ENCODE results near the gene WFDC2.

The WFDC2 gene, protein sequence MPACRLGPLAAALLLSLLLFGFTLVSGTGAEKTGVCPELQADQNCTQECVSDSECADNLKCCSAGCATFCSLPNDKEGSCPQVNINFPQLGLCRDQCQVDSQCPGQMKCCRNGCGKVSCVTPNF

DNA sequence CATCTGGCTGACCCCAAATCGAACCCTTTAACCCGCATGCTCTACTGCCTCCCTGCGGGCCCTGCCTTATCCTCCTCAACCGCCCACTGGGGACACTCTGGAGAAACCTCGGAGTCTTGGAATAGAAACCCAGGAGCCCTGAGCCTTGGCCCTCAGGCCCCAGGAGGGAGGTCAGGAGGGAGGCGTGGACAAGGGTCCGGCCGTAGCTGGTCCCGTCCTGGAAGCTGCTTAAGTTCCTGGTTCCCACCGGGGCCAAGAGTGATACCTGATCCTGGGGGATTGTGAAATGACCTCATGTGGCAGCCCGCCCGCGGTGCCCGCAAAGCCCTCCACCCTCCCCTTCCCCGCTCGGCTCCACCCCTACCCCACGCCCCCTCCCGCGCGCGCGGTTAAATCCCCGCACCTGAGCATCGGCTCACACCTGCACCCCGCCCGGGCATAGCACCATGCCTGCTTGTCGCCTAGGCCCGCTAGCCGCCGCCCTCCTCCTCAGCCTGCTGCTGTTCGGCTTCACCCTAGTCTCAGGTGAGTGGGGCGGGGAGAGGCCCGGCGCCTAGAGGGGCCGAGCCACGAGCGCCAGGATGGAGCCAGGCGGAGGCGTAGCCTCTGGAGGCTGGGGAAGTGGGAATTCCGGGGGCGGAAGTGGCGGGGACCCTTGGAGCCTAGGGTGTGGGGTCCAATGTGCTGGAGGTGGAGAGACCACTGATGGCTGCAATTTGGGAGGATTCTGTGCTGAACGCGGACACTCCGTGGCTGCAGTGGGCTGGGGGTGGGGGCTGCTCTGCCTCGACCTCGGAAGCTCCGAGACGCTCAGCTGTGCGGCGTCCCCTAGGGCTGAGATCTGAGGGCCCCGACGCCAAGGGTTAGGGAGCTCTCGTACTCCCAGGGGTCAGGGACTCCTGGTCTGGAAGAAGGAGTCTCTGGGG lies at the start of gene WFDC2:
WFDC2 (plus strand) TSS at position 418 of the 926 bp plus-strand sequence; CDS start at position 447, 29 bp downstream.
- DNase-seq (ENCODE audit: low read depth in 2 of 2) = no peak

DNA sequence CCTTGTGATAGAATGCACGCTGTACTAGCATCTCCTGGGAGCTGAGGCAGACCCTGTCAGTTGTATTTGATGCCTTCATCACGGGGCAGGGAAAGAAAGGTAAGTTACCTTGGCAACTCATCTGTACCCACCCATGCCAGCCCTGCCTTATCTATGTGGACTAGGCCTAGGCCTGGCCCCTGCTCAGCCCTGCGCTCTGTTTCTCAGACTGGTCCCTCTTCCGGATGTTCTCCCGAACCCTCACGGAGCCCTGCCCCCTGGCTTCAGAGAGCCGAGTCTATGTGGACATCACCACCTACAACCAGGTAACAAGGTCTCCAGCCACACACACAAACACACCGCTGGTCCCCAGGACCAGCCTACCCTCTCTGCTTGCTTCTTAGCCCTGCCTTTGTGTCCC lies 49.4 kb upstream of the WFDC2 start:
- no peak for DNase-seq (ENCODE audit: low read depth in 2 of 2)

DNA sequence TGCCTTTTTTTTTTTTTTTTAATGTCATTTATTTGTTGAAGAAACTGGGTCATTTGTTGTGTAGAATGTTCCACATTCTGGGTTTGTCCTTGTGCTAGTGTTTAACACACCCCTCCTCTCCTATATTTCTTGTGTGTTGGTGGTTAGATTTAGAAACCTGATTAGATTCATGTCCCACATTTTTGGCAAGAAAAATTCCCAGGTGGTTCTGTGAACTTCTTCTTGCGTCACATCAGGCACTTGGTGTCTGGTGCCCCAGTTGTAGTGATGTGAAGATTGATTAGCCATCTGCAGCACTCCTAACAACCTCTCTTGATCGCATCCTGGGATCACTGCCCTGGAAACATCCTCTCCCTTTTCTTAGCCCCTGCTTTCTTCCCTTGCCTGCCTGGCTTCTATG lies 45.9 kb upstream of the WFDC2 start:
- no peak for DNase-seq (ENCODE audit: low read depth in 2 of 2)

DNA sequence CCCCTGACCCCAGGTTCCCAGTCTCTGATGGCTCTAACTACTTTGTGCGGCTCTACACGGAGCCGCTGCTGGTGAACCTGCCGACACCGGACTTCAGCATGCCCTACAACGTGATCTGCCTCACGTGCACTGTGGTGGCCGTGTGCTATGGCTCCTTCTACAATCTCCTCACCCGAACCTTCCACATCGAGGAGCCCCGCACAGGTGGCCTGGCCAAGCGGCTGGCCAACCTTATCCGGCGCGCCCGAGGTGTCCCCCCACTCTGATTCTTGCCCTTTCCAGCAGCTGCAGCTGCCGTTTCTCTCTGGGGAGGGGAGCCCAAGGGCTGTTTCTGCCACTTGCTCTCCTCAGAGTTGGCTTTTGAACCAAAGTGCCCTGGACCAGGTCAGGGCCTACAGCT lies 44.0 kb upstream of the WFDC2 start:
- no peak for DNase-seq (ENCODE audit: low read depth in 2 of 2)

DNA sequence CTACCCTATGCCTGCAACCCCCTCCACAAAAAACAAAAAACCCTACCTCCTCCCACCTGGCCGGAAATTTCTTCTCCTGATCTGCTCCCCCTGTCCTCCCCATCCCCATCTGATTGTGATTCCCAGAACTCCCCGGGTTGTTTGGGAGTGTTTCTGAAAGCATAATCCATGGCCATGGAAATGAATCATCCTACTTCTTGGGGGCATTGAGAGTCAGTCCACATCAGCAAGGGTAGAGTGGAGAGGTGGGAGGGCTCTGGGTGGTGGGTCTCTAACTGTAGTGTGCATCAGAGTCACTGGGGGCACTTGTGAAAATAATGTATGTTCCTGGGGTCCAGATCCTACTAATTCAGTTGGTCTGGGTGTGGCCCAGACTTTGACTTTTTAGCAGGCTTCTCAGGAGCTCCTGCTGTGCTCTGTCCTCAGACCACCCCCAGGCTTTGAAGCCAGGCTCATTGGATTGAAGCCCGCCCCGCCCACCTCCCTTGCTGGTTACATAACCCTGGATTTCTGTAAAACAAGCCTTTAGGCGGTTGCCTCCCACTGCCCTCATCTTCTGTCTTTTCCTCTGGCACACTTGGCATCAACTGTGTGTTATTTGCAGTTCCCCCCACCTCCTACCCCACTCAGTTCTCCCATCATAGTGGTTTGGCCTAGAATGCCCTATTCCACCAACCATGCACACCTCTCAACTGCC lies 43.1 kb upstream of the WFDC2 start:
- no peak for DNase-seq (ENCODE audit: low read depth in 2 of 2)

DNA sequence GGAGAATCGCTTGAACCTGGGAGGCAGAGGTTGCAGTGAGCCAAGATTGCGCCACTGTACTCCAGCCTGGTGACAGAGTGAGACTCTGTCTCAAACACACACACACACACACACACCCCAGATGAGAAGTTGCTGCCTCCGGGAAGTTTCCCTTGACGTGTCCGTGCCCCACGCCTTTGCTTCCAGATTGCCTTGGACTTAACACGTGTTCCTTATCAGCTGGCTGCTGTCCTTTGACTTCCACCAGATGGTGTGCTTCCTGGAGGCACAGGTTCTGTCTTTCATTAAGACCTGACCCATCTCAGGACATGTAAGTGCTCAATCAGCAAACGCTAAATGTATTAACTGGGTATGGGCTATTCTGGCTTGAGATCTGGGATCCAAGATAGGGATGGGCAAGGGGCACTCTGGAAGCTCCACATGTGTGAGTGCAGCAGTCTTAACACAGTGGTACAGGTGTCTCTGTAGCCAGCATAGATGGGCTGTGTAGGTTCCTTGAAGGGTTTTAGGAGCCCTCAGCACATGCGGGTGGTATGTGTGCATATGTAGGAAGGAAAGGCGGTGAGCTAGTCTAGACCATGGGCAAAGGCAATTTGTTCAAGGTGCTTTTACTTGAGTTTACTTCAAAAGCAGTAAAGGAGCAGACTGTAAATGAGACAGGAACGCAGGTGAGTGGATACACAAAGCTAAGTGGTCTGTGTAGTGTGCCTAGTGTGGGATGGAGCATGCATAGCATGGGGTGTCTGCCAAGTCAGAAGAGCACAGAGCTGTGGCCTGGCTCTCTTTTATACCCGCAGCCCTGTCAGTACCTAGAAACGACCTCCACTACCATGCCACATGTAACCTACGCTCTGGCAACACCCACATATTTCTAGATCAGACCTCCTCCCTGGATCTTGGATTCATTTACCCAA lies 42.1 kb upstream of the WFDC2 start:
- no peak for DNase-seq (ENCODE audit: low read depth in 2 of 2)

DNA sequence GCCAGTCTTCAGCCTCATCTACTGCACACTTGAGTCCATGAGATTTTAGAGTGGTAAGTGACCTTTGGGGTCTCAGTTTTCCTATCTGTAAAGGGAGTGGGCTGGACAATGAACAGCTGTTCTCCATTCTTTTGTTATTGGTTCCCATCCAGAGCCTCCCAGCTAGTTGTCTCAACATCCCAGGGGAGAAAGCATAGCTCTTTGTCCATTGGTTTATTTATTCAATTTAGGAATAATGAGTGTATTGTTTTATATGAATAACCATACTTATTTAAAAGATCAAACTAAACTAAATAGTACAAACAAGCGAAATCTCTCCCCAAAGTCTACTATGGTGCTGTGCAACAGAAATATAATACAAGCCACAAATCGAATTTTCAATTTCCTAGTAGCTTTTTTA lies 39.9 kb upstream of the WFDC2 start:
- DNase-seq (ENCODE audit: low read depth in 2 of 2) = no peak

DNA sequence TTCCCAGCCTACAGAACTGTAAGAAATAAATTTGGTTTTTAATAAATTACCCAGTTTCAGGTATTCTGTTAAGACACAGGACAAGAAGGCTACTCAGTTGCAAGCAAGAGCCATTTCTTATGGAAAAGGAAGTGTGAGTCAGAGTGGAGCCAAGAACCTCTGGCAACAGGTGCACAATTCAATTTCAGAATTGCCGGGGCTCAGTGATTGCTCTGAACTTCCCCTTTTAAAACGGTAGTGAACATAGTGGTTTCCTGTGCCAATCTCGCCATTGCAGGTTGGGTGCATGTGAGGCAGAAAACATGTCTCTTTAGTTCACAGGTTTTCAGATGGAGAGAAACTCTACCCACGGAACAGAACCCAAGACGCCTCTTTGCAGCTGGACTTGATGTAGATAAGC lies 37.3 kb upstream of the WFDC2 start:
- DNase-seq (ENCODE audit: low read depth in 2 of 2) = no peak

DNA sequence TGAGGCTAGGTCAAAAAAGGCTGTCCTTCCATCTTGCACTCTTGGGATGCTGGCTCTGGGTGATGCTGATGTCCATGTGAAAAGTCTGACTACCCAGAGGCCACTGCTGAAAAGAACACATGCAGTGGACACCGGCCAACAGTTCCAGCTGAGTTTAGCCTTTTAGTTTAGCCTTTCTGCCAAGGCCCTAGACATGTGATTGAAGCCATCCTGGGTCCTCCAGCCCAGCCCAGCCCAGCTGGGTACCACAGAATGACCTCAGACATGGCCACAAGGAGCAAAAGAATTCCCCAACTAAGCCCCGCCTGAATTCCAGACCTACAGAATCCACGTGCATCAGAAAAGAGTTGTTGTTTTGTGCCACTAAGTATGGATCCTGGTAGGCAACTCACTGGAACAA lies 36.2 kb upstream of the WFDC2 start:
- no peak for DNase-seq (ENCODE audit: low read depth in 2 of 2)

DNA sequence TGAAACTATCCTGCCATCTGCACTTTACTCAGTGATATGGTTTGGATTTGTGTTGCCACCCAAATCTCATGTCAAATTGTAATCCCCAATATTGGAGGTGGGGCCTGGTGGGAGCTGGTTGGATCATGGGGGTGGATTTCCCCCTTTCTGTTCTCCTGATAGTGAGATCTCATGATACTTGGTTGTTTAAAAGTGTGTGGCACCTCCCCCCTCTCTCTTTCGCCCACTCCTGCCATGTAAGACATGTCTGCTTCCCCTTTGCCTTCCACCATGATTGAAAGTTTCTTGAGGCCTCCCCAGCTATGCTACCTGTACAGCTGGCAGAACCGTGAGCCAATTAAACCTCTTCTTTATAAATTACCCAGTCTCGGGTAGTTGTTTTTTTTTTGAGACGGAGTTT lies 35.6 kb upstream of the WFDC2 start:
- DNase-seq (ENCODE audit: low read depth in 2 of 2) = no peak

DNA sequence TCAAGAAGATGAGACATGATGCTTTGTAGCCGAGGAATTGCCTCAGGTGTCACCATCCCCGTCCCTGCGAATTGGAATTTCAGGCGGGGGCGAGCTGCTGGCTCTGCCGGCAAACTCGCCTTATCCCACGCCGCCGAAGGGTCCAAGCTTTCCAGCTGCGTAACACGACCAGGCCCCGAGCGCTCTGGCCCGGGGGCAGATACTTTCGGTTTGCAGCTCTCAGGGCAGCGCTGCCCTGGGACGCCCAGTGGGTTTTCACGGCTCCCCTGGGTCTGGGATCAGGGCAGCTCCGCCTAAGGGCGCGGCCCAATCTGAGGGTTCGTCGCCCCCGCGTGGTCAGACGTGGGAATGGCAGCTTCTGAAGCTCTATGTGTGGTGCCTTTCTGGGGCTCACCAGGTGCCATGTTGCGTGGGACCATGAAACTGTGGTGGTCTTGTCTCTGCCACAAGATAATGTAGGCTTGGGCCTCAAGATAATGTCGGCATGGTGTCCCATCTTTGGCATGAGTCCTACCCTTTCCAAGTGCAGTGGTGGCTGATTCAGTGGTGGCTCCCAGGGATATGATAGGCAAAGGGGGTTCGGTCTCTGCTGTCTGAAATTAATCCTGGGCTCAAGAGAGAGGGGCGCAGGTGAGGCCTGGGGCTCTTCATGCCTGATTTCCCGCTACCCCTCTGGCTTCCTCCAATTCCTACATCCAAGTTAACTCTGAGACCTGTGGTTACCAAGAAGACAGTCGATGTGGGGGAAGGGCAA lies 32.6 kb upstream of the WFDC2 start:
- peak; percentile 79 to 84 for DNase-seq (ENCODE audit: low read depth in 2 of 2)

DNA sequence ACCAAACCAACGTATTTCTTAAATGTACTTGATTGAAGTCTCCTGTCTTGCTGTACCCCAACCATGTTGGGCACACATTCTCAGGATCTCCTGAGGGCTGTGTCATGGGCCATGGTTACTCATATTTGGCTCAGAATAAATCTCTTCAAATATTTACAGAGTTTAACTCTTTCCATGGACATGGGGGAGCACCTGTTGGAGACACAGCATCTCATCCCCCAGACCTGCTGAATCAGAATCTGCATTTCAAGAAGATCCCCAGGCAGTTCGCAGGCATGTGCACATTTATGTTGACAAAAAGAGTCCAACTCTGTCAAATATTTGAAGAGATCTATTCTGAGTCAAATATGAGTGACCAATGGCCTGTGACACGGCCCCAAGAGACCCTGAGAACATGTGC lies 29.1 kb upstream of the WFDC2 start:
- DNase-seq (ENCODE audit: low read depth in 2 of 2) = no peak

DNA sequence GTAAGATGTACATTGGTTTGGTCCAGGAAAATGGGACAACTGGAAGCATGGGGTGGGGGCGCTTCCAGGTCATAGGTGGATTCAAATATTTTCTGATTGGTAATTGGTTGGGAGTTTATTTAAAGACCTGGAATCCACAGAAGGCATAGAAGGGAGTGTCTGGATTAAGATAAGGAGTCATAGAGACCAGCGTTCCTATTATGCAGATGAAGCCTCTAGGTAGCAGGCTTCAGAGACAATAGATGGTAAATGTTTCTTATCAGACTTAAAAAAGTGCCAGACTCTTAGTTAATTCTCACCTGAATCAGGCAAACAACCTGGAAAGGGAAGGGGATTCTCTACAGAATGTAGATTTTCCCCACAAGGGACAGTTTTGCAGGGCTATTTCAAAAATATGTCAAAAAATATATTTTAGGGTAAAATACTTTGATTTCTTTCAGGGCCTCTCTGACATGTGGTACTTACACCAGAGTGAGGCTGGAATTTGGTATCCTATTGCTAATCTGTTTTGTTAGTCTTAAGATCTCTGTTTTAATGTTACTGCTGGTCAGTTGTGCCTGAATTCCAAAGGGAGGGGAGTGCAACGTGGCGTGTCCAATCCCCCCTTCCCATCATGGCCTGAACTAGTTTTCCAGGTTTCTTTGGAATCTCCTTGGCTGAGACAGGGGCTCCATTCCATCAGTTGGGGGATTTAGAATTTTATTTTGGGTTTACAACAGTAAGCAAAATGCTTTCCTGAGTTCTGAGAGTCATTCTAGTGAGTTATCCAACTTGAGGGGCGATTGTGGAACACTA lies 28.5 kb upstream of the WFDC2 start:
- no peak for DNase-seq (ENCODE audit: low read depth in 2 of 2)

DNA sequence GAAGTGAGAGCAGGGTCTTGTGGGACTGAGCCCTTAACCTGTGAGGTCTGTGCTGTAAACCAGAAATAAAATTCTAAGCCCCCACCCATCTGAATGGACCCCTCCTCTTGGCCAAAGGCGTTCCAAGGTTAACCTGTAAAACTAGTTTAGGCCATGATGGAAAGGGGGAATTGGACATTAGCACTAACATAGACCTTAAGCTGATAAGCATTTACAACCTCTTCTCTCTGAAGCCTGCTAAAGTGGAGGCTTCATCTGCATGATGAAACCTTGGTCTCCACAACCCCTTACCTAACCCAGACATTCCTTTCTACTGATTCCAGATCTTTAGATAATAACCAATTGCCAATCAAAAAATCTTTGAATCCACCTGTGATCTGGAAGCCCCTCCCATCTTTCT lies 27.8 kb upstream of the WFDC2 start:
- DNase-seq (ENCODE audit: low read depth in 2 of 2) = no peak

DNA sequence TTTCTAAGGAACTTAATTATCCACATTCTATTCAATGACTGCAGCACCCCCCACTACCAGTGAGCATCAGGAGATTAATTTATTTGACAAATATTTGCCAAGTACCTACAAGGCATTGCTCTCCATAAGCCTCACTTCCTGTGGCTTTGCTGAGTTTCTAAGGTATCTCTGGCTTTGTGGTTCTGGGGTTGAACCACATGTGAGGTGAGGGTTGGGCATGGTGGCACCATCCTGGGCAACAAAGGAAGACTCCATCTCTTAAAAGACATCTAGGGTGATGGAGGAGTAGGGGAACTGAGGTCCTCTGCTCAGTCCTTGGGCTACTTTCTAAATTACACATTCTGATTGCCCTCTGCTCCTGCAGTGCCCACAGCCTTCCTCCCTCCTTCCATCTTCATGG lies 25.5 kb upstream of the WFDC2 start:
- no peak for DNase-seq (ENCODE audit: low read depth in 2 of 2)

DNA sequence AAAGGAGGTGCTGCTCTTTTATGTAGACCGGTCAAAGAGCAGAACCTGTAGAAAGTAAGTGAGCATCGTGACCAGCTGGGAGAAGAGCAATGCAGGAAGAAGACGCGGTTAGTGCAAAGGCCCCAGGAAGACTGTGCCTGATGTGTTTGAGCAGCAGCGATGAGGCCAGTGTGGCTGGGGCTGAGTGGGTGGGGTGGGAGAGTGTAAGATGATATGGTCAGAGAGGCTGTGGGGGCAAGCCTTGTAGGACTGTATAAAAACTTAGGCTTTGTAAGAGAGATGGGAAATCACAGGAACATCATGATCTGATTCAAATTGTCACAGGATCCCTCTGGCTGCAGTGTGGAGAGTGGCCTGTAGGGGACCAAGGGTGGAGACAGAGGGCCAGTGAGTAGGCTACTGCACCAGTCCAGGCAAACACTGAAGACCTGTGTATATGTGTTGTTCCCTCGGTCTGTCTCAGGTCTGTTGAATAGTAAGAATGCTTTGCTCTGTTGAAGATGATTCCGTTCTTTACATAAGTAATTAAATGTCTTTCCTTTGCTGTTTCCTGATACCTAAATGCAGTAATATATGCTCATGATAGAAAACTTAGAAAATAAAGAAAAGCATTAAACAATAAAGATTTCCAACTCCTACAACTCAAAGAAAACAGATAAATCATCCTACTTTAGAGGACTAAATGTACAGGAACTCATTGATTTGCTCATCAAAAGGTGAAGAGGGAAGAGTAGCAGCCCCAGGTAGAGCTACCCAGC lies 23.6 kb upstream of the WFDC2 start:
- DNase-seq (ENCODE audit: low read depth in 2 of 2) = peak; percentile 23 to 33

DNA sequence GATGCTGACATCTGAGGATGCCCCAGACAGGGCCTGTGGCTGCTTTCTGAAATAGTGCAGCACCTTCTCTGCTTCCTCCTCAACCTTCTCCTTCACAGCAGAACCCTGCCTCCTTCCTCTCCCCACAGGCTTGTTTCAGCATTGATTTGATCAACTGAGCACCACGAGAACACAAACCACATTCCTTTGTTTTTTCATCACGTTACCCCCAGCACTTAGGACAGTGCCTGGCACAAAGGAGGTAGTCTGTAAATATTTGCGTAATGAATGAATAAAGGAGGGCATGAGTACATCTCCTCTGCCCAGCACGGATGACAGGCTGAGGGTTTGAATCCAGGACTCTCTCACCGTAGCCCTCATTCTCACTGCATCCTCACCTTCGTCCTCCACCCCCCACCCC lies 21.3 kb upstream of the WFDC2 start:
- DNase-seq (ENCODE audit: low read depth in 2 of 2) = no peak

DNA sequence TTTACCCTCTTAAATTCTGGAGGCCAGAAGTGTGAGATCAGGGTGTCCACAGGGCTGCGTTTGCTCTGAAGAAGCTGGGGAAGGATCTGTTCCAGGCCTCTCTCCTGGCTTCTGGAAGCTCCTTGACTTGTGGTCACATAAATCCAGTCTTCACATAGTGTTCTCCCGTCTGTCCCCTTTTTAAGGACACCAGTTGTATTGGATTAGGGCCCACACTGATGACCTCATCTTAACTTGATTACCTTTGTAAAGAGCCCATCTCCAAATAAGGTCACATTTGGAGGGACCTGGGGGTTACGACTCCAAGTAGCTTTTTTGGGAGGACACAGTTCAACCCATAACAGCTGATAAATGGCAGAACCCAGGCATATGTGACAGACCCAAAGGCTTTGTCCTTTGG lies 20.0 kb upstream of the WFDC2 start:
- no peak for DNase-seq (ENCODE audit: low read depth in 2 of 2)

DNA sequence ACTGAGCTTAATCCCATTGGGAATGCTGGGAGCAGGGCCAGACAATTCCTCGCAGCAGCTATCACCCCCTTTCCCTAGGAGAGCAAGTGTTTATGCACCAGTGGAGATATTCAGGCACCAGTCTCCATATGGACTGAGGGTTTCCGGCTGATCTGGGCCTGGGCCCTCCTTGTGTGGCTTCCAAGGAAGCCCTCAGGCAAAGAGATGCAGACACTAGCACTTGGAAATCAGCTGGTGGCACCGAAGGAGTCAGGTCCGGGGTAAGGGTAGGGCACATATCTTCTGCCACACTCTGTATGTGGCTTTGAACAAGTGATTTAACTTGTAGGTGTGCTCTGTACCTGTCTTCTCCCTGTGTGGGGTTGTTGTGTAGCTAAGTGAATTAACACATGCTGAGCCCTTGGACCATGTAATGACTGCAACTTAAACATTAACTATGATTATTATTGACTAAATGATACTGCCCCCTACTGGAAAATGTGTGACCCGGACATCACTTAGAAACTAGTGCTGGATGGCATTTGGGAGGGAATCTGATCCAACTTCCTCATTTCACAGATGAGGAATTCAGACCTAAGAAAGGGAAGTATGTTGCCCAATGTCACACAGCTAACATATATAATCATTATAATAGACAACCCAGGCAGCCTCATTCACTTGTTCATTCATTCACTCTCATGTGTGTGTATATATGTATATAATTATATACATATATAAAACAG lies 19.3 kb upstream of the WFDC2 start:
- no peak for DNase-seq (ENCODE audit: low read depth in 2 of 2)
